Fibroblast of upper back skin (primary cell): ENCODE measurements around the gene RALY.
"Not testable (repeated sequence)": the region's sequence is repeated elsewhere in the genome, so short reads cannot be mapped to it uniquely, and the experiment has no call there.

Source experiments
- DNase-seq: peaks from one replicate; pipeline ENCODE4 v3.0.0-alpha.2; 2013

RALY gene

GRCh38 chr20:34018166-34018565 lies 24.5 kb downstream of the RALY start:
- DNase-seq = no peak

GRCh38 chr20:34022151-34022838 lies 28.6 kb downstream of the RALY start:
- DNase-seq = peak; percentile 28

DNA sequence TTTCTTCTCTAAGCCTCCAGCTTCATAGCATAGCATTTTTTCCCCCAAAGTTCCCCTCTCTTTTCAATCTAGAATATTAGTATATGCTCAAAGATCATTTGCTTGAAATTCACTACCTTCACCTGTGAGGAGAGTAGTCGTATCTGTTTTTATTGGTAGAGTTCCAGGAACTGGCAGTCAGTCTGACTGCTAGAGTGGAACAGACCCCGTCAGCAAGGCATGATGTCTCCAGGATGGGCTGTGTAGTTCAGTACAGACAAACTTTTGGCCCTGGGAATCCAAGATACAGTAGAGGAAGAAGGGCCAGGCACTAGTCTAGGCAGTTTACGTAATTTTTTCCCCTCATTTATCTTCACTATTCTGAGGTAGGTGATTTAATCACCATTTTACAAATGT lies 29.1 kb downstream of the RALY start:
- no peak for DNase-seq

DNA sequence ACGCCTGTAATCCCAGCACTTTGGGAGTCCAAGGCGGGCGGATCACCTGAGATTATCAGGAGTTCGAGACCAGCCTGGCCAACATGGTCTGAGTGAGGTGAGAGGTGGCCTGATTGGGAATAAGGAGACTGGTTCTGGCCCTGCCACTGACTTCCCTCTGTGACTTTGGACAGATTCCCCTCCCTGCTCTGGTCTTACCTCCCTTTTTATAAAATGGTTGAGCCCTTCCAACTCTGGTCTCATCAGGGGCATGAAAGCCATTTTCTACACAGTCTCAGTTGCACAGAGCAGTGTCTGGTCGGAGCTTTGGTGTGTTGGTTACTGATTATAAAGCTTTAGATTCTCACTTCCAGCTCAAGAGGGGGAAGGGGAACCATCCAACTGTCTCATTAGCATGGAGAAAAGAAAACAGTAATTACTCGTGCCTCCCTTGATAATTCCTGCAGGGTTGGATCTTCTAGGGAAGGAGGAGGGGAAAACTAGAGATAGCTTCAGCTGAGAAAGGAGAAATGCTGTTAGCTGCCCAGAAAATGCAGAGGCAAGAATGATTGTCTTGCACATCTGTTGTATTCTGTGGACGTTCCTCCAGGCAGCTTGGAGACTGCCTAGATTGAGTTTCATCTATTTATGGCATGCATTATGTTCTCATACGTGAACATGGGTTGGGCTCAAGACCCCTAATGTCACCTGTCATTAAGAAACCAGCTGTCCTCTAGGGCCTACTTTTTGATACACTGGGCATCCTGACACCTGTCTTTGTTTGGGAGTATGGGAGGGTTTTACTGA lies 30.4 kb downstream of the RALY start:
- DNase-seq = no peak

DNA sequence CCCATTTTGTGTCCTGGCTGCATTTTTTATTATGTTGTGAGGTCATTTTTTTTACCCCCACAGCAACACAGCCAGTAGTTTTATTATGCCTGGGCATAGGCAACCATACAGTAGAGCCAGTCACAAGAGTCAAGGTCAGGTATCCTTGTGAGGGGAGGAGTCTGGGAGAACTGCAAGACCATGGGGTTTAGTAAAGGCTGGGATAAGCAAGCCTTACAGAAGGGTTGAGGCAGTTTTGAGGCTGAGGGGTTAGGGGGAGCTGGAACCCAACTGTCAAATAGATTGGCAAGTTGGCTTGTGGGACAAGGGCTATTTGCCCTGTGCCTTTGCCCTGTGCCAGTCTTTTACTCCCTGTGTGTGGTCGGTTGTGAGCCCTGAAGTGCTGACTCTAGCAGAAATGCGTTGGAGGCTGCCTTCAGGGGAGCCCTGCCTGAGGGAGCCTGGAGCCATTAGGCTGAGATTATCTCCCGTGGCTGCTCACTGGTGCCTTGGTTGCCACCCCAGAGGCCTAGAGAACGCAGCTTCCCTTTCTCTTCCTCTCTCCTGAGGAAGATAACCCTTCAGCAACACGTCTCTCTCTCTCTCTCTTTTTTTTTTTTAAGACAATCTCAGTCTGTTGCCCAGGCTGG lies 31.1 kb downstream of the RALY start:
- no peak for DNase-seq

- DNase-seq = not testable (repeated sequence)
These were observed 34.3 kb downstream of the RALY start for GRCh38 chr20:34028013-34028412.

DNA sequence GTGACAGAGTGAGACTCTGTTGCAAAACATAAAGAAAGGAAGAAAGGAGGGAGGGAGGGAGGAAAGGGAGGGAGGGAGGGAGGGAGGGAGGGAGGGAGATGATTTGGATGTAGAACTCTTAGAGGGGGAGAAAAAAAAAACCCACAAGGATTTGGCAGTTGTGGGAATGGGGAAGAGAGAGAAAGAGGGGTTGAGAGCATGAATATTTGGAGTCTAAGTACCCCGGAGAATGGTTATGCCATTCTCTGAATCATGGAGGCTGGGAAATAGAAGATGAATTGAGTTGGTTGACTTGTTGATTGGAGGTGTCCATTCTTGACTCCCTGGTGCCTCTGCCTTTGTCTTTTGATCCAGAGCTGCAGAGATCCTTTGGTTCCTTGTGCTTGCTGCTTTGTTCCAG lies 35.7 kb downstream of the RALY start:
- DNase-seq = no peak

GRCh38 chr20:34030456-34030855 lies 36.7 kb downstream of the RALY start:
- no peak for DNase-seq

- DNase-seq = no peak
These were observed 40.2 kb downstream of the RALY start for GRCh38 chr20:34033903-34034302.

GRCh38 chr20:34037121-34037520 lies 43.4 kb downstream of the RALY start:
- DNase-seq = no peak

GRCh38 chr20:34037767-34038166 lies 44.1 kb downstream of the RALY start:
- peak; percentile 45 for DNase-seq

- DNase-seq = no peak
These were observed 46.7 kb downstream of the RALY start for GRCh38 chr20:34040300-34040995.

GRCh38 chr20:34041226-34041625 lies 47.5 kb downstream of the RALY start:
- DNase-seq = no peak

DNA sequence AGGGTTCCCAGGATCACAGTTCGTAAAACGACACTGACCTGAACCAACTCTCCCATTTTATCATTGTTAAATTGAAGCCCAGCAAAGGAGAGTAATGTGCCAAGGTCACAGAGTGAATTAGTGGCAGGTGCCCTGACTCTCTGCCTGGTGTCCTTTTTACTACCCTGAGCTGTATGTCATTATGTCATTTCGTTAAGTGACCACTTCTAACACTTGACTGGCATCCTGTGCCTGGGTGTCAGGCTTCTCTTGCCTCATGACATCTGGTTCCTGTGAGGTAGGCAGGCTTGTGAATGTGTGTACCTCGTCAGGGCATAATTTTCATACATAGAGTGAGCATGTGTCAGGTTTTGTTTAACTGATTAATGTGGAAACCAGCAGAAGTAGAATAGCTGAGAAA lies 48.6 kb downstream of the RALY start:
- no peak for DNase-seq

- DNase-seq = no peak
These were observed 49.3 kb downstream of the RALY start for GRCh38 chr20:34043025-34043424.

- DNase-seq = no peak
These were observed 51.6 kb downstream of the RALY start for GRCh38 chr20:34045294-34045693.

GRCh38 chr20:34045930-34046725 lies 52.4 kb downstream of the RALY start:
- DNase-seq = no peak

GRCh38 chr20:34047010-34047687 lies 53.4 kb downstream of the RALY start:
- no peak for DNase-seq

- no peak for DNase-seq
These were observed 54.2 kb downstream of the RALY start for GRCh38 chr20:34047917-34048316.

DNA sequence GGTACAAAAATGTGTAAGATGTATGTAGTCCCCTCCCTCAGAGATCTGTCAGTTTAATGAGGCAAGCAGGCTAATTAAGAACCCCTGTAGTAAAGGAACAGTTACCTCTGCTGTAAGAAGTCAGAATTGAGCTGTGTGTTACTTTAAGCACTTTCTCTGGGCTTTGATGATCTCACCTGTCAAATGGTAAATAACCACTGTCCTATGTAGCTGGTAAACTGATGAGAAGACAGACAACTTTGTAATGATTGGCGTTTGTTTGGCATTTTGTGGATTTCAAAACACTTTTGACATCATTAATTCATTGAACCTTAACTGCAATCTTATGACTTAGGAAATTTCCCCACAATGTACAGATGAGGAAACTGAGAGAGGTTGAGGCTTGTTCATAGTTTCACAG lies 55.7 kb downstream of the RALY start:
- DNase-seq = no peak

GRCh38 chr20:34049897-34050695 lies 56.4 kb downstream of the RALY start:
- DNase-seq = no peak
